DMS 273 (cell line): ENCODE results near the gene PF4V1.
"Not testable (repeated sequence)": the region's sequence is repeated elsewhere in the genome, so short reads cannot be mapped to it uniquely, and the experiment has no call there.

Experiments used
- DNase-seq: peaks from one replicate; lab custom pipeline; 2025; ENCODE audit not compliant: unreplicated experiment; lab: John Stamatoyannopoulos, UW

Gene PF4V1

GRCh38 chr4:73869130-73870055, 16.3 kb downstream of the PF4V1 start, which contains the start of gene CXCL1:
TSS of gene CXCL1 (plus strand) at chr4:73869393. CDS start at chr4:73869471, 78 bp downstream.
- DNase-seq = no peak

DNA sequence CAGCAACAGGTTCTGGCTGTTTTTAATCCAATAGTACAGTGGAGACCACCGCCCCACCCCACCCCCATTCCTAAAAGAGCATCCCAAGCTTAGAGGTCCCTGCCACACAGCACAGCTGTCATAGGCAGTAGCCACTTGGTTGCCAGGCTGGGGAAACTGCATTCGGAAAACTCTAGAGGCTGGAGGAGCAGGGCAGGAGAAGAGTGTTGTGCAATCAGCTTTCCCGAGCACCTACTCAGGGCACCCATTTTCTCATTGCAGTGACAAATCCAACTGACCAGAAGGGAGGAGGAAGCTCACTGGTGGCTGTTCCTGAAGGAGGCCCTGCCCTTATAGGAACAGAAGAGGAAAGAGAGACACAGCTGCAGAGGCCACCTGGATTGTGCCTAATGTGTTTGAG, 17.2 kb downstream of the PF4V1 start:
- DNase-seq = no peak

DNA sequence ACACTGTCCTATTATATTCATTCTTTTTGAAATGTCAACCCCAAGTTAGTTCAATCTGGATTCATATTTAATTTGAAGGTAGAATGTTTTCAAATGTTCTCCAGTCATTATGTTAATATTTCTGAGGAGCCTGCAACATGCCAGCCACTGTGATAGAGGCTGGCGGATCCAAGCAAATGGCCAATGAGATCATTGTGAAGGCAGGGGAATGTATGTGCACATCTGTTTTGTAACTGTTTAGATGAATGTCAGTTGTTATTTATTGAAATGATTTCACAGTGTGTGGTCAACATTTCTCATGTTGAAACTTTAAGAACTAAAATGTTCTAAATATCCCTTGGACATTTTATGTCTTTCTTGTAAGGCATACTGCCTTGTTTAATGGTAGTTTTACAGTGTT, 17.7 kb downstream of the PF4V1 start:
- no peak for DNase-seq

- no peak for DNase-seq
These were observed 18.6 kb downstream of the PF4V1 start for GRCh38 chr4:73871511-73872310.

DNA sequence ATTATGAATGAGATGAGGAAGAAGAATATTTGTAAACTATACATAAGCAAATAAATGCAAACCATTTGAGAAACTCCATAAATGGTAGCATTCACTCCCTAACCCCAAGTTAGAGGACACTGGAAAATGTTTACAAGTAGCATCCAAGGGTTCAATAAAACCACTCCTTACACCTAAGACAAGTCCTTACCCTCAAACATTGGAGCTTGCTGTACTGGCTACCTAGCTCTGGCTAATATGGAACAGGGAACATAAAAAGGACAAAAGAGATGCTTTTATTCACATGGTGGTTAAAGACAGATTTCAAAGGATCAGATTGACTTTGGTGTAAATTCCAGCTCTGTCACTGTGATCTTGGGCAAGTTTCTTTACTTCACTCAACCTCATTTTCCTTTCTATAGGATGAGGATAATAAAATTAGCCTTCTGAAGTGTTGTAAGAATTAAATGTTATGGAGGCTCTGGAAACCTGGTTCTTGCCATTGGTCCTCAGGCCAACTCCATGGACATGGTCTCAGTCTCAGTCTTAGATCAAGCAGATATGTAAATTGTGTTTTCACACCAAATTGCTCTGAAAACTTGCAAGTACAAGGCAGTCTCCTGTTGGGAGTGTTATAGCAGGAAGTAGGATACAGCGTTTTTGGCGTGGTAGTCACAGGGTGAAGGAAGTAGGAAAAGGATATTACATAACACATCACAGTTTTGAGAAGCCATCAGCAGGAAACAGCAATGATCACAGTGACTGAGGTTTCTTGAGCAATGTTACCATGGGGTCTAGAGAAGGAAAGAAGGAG, 19.4 kb downstream of the PF4V1 start:
- no peak for DNase-seq

GRCh38 chr4:73874386-73874785, 21.3 kb downstream of the PF4V1 start:
- DNase-seq = no peak

DNA sequence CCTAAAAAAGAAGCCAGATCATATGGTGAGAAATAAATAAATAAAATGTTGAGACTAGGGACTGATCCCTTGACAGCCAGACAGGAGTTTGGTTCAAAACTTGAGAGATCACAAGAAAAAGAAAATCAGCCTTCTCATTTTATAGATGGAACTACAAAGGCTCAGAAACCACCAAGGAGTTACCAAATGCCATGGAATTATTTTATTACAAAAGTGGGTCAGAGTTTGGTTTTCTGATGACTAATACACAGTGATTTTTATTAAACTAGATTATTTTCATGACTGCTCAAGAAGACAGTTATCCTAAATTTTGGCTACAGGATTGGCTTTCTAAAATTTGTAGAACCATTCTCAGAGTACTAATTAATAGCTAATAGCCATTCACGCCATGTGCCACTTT, 22.3 kb downstream of the PF4V1 start:
- no peak for DNase-seq

DNA sequence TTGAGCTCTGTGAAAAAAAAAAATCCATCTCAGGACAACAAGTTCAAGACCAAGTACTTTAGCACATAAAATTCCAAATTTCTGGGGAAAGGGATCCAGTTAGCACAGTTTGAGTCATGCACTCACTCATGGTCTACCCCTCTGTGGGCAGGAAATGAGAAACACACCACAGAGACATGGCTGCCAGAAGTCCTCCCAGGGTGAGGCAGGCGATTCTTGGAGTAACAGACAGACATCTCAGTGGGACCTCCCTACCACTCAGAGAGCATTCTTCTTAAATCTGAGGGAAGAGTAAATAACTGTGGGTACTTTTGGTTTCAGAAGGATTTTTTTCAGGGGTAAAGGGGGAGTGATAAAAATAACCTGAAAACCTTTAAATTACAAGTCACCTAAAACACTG, 30.2 kb downstream of the PF4V1 start:
- DNase-seq = no peak

- no peak for DNase-seq
These were observed 32.6 kb downstream of the PF4V1 start for GRCh38 chr4:73885574-73886267.

- no peak for DNase-seq
These were observed 38.2 kb downstream of the PF4V1 start for GRCh38 chr4:73891326-73891725.

- no peak for DNase-seq
These were observed 38.8 kb downstream of the PF4V1 start for GRCh38 chr4:73891739-73892405.

DNA sequence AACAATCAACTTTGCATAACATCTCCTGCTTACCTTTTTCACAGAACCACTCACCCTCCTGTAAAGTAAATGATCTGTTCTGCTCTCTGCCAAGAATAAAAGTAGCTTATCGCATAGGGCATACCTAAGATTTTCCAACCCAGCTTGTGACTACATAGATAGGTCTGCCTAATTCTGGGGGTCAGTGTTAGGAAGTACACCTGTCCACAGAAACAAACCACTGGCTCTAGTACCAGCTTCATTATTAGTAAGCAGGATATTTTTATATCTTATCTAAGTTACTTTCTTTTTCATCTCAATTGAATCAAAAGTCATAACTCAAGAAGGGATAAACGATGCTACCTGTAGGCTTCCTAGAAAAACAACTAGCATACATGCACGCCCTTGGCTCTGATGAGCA, 39.9 kb downstream of the PF4V1 start:
- no peak for DNase-seq

DNA sequence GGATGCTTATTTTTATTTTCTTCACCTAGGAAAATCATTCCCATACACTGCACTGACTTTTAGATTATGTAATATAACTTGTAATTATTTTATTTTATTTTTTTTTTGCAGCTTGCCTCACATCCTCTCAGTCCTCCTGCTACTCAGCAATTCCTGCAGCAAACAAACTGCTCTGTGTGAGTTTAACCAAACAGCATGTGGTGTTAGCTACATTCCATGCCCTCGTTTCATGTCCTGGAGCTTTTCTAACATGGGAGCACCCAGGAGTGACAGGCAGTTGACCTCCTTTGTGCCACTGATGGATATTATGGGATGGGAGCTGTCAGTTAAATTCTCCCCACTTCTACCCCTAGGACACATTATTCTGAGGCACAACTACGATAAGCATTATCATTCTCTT, 40.9 kb downstream of the PF4V1 start:
- no peak for DNase-seq

DNA sequence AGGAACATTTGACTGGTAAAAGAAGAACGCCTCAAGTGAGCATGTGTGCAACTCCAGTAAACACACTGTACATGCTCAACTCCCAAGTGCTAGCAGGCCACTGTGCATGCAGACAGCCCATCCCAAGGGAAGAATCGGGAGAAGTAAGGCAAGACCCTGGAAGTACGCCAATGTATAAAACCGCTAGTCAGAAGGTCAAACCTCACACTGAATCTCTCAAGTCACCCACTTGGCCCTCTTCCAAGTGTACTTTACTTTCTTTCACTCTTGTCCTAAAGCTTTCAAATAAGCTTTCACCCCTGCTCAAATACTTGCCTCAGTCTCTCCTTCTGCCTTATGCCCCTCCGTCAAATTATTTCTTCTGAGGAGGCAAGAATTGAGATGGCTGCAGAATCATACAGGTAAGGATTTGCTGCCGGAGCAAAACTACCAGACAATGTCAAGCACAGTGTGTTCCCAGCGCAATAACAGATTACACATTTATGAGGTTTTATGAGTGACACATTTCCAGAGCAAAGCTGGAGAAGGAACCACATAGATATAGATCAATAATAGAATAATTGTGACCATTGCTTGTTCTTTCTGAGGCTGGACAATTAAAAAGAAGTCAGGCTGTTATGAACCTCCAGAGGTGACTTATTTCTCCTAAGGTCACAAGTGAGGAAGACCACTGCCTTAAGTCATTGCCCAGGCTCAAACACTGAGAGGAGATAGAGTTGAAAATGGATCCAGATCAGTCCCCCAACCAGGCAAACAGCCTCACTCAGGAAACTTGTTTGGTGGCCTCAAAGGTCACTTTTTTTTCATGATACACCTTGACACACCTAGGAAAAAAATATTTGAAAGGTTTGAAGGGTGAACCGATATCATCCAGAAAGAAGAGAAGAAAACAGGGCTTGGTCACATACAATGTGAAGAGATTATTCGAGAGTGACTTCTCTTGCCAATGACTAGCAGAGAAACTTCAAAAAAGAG, 42.4 kb downstream of the PF4V1 start:
- DNase-seq = no peak

- DNase-seq = no peak
These were observed 43.3 kb downstream of the PF4V1 start for GRCh38 chr4:73896416-73896815.

DNA sequence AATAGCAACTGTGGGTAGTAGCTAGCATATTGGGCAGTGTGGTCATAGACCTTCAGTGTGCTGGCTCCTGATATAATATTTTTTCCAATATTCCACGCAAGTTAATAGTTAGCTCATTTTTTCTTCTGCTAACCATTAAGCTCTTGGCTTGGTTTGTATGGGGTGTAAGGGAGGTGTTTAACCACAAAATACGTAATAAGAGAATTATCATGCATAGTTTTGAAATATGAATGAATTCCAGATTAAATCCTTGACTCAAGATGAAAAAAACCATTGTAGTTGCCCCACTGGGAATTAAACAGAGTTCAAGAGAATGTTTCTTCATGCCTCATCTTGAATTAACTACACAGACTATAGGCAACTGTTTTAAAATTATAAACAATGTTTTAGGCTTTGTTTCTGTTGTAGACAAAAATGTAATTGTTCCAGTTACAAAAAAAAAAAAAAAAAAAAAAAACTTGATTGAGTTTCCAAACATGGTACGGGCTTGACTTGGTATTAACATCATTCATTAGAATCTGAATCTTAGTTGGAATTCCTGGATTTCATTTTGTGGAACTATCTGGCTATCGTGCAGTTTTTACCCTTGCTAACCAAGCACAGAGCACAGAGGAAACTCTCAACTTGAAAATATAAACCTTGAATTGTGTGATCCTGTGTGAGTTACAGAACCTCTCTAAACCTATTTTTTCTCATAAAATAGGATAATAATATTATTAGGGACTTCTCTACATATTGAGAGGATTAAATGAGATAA, 44.5 kb downstream of the PF4V1 start:
- DNase-seq = no peak

DNA sequence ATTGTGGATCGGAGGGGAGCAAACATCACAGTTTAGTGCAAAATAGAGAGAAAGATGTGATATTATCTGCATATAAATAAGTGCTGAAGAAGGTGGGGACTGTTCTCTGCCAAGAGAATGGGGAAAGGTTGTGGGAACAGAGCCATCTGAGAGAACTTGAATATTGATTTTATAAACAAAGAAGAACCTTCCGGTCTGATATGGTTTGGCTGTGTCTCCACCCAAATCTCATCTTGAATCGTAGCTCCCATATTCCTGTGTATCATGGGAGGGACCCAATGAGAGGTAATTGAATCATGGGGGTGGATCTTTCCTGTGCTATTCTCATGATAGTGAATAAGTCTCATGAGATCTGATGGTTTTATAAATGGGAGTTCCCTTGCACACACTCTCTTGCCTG, 46.2 kb downstream of the PF4V1 start:
- not testable (repeated sequence) for DNase-seq

GRCh38 chr4:73901031-73901430, 47.9 kb downstream of the PF4V1 start:
- no peak for DNase-seq
